ENCODE results near the gene ZCWPW1.
"Not testable (repeated sequence)": the region's sequence is repeated elsewhere in the genome, so short reads cannot be mapped to it uniquely, and the experiment has no call there.

ZCWPW1 gene

GRCh38 chr7:100455206-100455605 is 26.7 kb upstream of the ZCWPW1 start:
- no peak for DNase-seq

GRCh38 chr7:100453854-100454253 is 25.4 kb upstream of the ZCWPW1 start:
- DNase-seq = not testable (repeated sequence)

- DNase-seq = no peak
These were observed 24.0 kb upstream of the ZCWPW1 start for GRCh38 chr7:100452513-100452912.

- no peak for DNase-seq
These were observed 20.8 kb upstream of the ZCWPW1 start for GRCh38 chr7:100449190-100449795.

- DNase-seq = not testable (repeated sequence)
These were observed 18.9 kb upstream of the ZCWPW1 start for GRCh38 chr7:100447363-100447762.

- DNase-seq = no peak
These were observed 17.5 kb upstream of the ZCWPW1 start for GRCh38 chr7:100446040-100446439.

GRCh38 chr7:100444311-100445278 is 16.1 kb upstream of the ZCWPW1 start:
- no peak for DNase-seq

- DNase-seq = no peak
These were observed 14.8 kb upstream of the ZCWPW1 start for GRCh38 chr7:100443096-100443840.

GRCh38 chr7:100441641-100442535 is 13.4 kb upstream of the ZCWPW1 start:
- no peak for DNase-seq

GRCh38 chr7:100439244-100439643 is 10.7 kb upstream of the ZCWPW1 start:
- not testable (repeated sequence) for DNase-seq

- DNase-seq = not testable (repeated sequence)
These were observed 10.2 kb upstream of the ZCWPW1 start for GRCh38 chr7:100438731-100439130.

- no peak for DNase-seq
These were observed 9.7 kb upstream of the ZCWPW1 start for GRCh38 chr7:100438172-100438571.

- no peak for DNase-seq
These were observed 8.9 kb upstream of the ZCWPW1 start for GRCh38 chr7:100437150-100438100.

GRCh38 chr7:100435401-100436304 is 7.2 kb upstream of the ZCWPW1 start:
- no peak for DNase-seq

- no peak for DNase-seq
These were observed 6.0 kb upstream of the ZCWPW1 start for GRCh38 chr7:100434297-100435144.

- no peak for DNase-seq
These were observed 5.2 kb upstream of the ZCWPW1 start for GRCh38 chr7:100433592-100434296.

GRCh38 chr7:100433276-100433591 is 4.7 kb upstream of the ZCWPW1 start:
- DNase-seq = no peak

- DNase-seq = no peak
These were observed 4.2 kb upstream of the ZCWPW1 start for GRCh38 chr7:100432621-100433275.
